Activated T-cell treated with anti-CD3 and anti-CD28 coated beads, Interleukin-2, amount 50 U/mL, for 24 hours (primary cell): ENCODE measurements around the gene ATP9A.
"Not testable (repeated sequence)": the region's sequence is repeated elsewhere in the genome, so short reads cannot be mapped to it uniquely, and the experiment has no call there.

ENCODE experiments used
- DNase-seq: peaks from one replicate; pipeline ENCODE4 v3.0.0-alpha.2; 2020
- H3K27ac Mint-ChIP-seq: 2 replicates; pipeline ENCODE4 v1.8.0; 2020; ENCODE audit warnings: mild to moderate bottlenecking, mixed read lengths
- H3K27me3 Mint-ChIP-seq: 2 replicates; pipeline ENCODE4 v1.8.0; 2020; ENCODE audit warnings: mixed read lengths
- H3K36me3 Mint-ChIP-seq: 2 replicates; pipeline ENCODE4 v1.8.0; 2020; ENCODE audit warnings: low read depth, mixed read lengths
- H3K4me1 Mint-ChIP-seq: 2 replicates; pipeline ENCODE4 v1.8.0; 2020; ENCODE audit warnings: low read depth, mixed read lengths
- H3K4me3 Mint-ChIP-seq: 2 replicates; pipeline ENCODE4 v1.8.0; 2020; ENCODE audit warnings: mild to moderate bottlenecking, moderate library complexity, mixed read lengths
- H3K9me3 Mint-ChIP-seq: 2 replicates; pipeline ENCODE4 v1.8.0; 2020; ENCODE audit warnings: mixed read lengths

The ATP9A gene

DNA sequence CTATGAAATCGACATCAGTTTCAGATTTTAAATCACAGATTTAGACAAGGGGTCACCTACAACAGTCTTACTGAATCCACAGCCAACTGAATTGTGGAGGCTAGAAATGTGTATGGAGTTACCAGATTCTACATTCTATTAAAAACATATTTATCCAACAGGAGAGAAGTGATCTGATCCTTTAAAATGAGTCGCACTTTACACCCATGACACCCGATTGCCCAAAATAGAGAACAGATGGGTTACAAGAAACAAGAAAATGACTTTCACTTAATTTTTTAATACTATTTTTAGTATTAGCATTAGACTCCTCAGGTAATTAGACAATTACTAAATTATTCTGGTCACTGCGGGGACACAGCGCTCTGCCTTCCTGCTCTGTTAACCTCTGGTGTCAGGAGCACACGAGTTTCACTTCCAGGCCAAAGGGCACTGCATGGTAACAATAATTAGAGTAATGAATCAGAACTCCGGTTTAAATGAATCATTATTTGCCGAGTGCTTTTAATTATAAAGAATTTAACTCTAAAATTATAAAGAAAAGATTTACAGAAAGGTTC, 108.6 kb downstream of the ATP9A start:
- no peaks in the 10 kb centered on the region for H3K9me3 Mint-ChIP-seq
- H3K36me3 Mint-ChIP-seq: no peaks in the 10 kb centered on the region
- peaks cover 12% of the 10 kb centered on the region for H3K27me3 Mint-ChIP-seq
- no peak for DNase-seq
- peaks cover 22% of the 10 kb centered on the region for H3K4me1 Mint-ChIP-seq
- no peak overlapping the region for H3K27ac Mint-ChIP-seq
- H3K4me3 Mint-ChIP-seq: no peak overlapping the region

DNA sequence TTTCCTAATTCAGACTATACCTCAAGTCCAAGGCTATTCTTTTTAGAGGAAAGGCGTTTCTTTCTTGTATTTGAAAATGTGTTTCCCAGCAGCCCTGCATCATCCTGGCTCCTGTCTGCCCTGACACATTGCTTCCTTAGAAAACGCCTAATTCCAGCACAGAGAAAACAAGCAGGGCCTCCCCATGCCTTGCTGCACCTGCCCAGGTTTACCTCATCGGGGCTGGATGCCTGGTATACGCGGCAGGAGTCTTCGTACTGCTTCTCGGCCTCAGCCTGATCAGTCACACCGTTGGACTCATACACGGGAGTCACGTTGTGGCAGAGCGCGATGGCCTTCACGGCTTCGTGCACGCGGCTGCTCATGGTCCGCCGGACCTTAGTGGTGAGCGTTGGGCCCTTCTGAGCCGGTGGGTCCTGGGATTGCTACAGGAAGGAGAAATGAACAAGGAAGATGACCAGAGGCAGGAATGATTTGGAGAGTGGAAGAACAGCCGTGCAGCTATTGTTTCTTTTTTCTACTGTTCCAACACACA, 111.4 kb downstream of the ATP9A start:
- no peaks in the 10 kb centered on the region for H3K9me3 Mint-ChIP-seq
- peaks cover 3% of the 10 kb centered on the region for H3K27me3 Mint-ChIP-seq
- H3K4me3 Mint-ChIP-seq: no peak overlapping the region
- H3K36me3 Mint-ChIP-seq: no peaks in the 10 kb centered on the region
- peaks cover 18% of the 10 kb centered on the region for H3K4me1 Mint-ChIP-seq
- DNase-seq: no peak
- no peak overlapping the region for H3K27ac Mint-ChIP-seq

DNA sequence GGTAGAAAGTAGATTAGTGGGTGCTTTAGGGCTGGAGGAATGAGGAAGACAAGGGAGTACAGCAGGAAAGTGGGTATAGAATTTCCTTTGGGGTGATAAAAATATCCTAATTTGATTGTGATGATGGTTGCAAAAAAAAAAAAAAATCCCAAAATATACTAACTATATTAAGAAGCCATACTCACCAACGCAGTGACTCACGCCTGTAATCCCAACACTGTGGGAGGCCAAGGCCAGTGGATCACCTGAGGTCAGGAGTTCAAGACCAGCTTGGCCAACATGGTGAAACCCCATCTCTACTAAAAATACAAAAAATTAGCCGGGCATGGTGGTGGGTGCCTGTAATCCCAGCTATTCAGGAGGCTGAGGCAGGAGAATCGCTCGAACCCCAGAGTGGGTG, 112.1 kb downstream of the ATP9A start:
- H3K9me3 Mint-ChIP-seq, H3K27ac Mint-ChIP-seq, H3K36me3 Mint-ChIP-seq, DNase-seq, H3K4me3 Mint-ChIP-seq, H3K27me3 Mint-ChIP-seq: not testable (repeated sequence)
- peaks cover 11% of the 10 kb centered on the region for H3K4me1 Mint-ChIP-seq

DNA sequence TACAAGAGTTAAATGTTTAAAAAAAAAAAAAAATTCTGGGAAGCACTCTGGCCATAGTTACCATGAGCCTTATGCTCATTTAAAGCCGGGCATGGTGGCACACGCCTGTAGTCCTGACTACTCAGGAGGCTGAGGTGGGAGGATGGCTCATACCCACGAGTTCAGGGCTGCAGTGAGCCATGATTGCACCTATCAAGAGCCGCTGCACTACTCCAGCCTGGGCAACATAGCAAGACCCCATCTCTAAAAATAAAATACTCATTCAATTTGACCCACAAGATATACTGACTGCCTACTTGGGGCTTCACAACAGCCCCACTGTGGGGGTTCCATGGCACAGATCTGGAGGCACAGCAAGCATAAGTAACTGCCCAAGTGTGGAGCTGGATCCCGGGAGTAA, 113.7 kb downstream of the ATP9A start:
- Mint-ChIP-seq H3K9me3 (no peaks in the 10 kb centered on the region), H3K4me1 (peaks cover 2% of the 10 kb centered on the region), H3K36me3 (no peaks in the 10 kb centered on the region), H3K4me3 (no peak overlapping the region), H3K27me3 (peaks cover 2% of the 10 kb centered on the region), H3K27ac (no peak overlapping the region)
- no peak for DNase-seq

DNA sequence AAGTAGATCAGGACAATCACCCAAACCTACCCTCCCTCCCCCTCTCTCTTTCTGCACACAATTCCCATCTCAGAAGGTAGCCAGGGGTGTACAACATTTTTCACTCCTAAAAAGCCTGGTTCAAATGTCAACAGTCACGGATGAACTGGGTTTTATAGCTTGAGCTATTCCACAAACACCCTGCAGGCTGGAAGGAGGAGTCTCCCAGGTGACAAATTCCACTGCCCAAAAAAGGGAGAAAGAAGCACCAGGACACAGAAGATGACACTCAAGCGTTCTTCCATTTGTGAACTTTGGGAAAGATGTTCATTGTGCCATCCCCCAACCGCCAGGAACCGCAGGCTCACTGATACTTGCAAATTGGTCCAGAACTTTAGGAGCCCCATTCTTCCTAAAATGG, 114.1 kb downstream of the ATP9A start:
- no peaks in the 10 kb centered on the region for H3K36me3 Mint-ChIP-seq
- no peaks in the 10 kb centered on the region for H3K9me3 Mint-ChIP-seq
- peaks cover 2% of the 10 kb centered on the region for H3K4me1 Mint-ChIP-seq

DNA sequence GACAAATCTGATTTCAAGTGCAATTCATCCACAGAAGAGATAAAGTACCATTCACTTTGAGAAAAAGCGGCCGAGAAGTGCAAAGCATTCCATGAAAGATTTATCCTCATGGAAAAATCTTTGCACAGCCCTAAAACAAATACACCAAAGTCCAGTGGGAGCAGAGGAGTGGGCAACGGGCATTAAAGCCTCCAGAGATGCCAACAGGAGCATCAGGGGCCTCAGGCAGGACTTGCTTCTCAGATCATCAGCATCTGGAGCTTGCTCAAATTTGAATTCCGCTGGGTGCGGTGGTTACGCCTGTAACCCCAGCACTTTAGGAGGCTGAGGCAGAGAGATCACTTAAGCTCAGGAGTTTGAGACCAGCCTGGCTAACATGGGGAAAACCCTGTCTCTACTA, 115.0 kb downstream of the ATP9A start:
- Mint-ChIP-seq H3K9me3 (no peaks in the 10 kb centered on the region), H3K36me3 (no peaks in the 10 kb centered on the region), H3K4me3 (no peak overlapping the region), H3K27ac (no peak overlapping the region), H3K4me1 (peaks cover 2% of the 10 kb centered on the region), H3K27me3 (no peaks in the 10 kb centered on the region)
- no peak for DNase-seq

More for the DNA sequence above, 114.1 kb downstream of the ATP9A start:
- H3K4me3 Mint-ChIP-seq: no peak overlapping the region
- no peak for DNase-seq
- peaks cover 2% of the 10 kb centered on the region for H3K27me3 Mint-ChIP-seq
- no peak overlapping the region for H3K27ac Mint-ChIP-seq

DNA sequence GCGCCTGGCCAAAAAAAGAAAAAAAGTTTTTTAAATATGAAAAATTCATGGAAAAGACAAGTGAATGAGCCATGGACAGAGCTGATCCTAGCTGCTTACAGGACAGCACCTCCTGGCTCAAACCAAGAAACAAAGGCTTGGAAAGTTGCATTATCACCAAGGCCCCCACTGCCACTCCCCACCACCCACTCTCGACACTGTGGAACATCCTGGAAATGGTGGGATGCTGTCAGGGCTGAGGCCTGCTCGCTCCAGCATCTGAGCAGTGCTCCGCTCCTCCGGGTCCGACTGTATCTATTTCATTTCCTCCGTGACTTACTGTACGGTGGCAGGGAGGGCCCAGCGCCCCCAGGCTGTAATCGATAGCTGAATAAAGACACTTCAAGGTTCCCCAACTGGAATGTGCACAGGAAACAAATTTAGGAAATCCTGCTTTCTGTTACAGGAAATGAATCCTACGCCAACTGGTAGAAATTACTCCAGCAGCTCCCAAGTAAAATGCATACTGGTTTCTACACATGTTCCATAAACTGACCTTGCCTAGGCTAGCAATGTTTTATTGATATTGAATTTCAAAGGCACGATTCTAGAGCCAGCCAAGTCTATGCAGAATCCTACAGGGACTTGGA, 116.2 kb downstream of the ATP9A start:
- Mint-ChIP-seq H3K36me3 (no peaks in the 10 kb centered on the region), H3K4me3 (no peak overlapping the region), H3K4me1 (peaks cover 2% of the 10 kb centered on the region), H3K9me3 (no peaks in the 10 kb centered on the region), H3K27ac (no peak overlapping the region), H3K27me3 (no peaks in the 10 kb centered on the region)
- DNase-seq: no peak

DNA sequence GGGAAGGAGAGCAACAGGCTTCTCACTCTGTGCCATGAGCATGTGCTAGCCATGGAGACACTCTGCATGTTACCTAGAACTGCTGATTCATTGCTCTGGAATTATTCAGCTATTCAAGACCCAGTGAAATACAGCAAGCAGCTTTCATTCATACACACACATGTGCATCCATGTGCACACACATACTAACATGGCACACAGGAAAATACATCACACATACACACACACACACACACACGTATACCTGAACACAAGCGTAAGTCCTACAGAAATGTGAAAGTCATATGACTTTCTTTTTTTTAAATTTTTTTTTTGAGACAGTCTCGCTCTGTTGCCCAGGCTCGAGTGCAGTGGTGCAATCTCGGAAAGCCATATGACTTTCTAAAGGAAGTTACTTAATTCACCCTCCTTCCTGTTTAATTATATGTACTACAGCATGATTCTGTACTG, 117.5 kb downstream of the ATP9A start:
- no peak for DNase-seq
- H3K36me3 Mint-ChIP-seq: no peaks in the 10 kb centered on the region
- H3K27me3 Mint-ChIP-seq: no peaks in the 10 kb centered on the region
- H3K4me1 Mint-ChIP-seq: peaks cover 2% of the 10 kb centered on the region
- no peaks in the 10 kb centered on the region for H3K9me3 Mint-ChIP-seq
- H3K4me3 Mint-ChIP-seq: no peak overlapping the region
- H3K27ac Mint-ChIP-seq: no peak overlapping the region

DNA sequence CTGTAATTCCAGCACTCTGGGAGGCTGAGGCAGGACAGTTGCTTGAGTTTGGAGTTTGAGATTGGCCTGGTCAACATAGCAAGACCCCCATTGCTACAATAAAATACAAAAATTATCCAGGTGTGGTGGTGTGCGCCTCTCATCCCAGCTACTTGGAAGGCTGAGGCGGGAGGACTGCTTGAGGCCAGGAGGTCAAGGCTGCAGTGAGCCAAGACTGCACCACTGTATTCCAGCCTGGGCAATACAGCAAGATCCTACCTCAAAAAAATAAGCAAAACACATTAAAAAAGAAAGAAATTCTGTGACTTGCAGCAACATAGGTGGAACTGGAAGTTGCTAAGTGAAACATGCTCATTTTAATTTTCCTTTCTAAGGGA, 119.6 kb downstream of the ATP9A start:
- peaks cover 2% of the 10 kb centered on the region for H3K4me1 Mint-ChIP-seq

DNA sequence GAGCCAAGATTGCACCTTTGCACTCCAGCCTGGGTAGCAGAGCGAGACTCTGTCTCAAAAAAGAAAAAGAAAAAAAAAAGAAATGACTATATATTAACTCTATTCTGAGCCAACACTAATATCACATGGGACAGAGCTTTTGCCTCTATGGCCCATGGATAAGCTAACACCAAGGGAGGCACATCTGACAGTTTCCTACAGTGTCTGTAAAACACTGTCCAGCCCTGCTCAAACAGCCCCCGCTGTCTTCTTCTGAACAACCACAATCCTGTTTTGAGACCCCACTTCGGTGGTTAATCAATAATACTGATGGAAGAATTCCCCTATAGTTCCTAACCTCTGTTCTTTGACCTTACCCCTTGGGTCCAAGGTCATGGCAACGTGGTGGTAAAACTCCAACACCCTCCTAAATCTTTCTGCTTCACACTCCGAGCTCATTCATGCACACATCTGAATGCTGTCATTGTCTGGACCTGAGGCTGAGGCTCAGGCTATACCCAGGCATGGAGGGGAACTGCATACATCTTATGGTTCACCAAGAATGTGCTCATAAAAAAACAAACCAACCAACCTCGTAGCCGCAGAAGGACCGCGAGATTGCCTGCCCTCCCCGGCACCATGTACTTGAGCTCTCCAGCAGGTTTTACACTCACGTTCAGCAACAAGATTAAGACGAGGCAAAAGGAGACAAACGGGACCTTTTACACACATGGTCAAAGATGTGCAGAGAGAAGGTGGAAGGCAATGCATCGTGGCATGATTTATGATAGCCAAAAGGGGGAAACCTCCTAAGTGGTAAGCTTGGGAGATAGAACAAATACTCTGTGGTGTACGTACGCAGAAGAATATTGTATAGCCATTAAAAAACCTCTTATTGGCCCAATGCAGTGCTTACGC, 120.3 kb downstream of the ATP9A start:
- H3K36me3 Mint-ChIP-seq: no peaks in the 10 kb centered on the region
- H3K27me3 Mint-ChIP-seq: no peaks in the 10 kb centered on the region
- H3K27ac Mint-ChIP-seq: no peak overlapping the region
- peaks cover 2% of the 10 kb centered on the region for H3K4me1 Mint-ChIP-seq
- DNase-seq: no peak
- H3K4me3 Mint-ChIP-seq: no peak overlapping the region
- no peaks in the 10 kb centered on the region for H3K9me3 Mint-ChIP-seq

More for the DNA sequence above, 119.6 kb downstream of the ATP9A start:
- Mint-ChIP-seq H3K4me3 (no peak overlapping the region), H3K9me3 (no peaks in the 10 kb centered on the region), H3K27me3 (no peaks in the 10 kb centered on the region), H3K27ac (no peak overlapping the region), H3K36me3 (no peaks in the 10 kb centered on the region)
- no peak for DNase-seq

DNA sequence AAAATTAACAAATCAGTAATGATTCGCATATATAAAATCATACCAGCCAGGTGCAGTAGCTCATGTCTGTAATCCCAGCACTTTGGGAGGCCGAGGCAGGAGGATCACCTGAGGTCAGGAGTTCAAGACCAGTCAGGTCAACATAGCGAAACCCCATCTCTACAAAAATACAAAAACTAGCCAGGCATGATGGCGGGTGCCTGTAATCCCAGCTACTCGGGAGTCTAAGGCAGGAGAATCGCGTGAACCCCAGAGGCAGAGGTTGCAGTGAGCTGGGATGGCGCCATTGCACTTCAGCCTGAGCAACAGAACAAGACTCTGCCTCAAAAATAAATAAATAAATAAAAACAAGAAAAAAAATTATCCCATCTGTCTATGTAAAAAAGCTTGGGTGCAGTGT, 124.4 kb downstream of the ATP9A start:
- H3K27ac Mint-ChIP-seq, H3K36me3 Mint-ChIP-seq, H3K4me3 Mint-ChIP-seq, H3K9me3 Mint-ChIP-seq, H3K4me1 Mint-ChIP-seq, DNase-seq, H3K27me3 Mint-ChIP-seq: not testable (repeated sequence)

DNA sequence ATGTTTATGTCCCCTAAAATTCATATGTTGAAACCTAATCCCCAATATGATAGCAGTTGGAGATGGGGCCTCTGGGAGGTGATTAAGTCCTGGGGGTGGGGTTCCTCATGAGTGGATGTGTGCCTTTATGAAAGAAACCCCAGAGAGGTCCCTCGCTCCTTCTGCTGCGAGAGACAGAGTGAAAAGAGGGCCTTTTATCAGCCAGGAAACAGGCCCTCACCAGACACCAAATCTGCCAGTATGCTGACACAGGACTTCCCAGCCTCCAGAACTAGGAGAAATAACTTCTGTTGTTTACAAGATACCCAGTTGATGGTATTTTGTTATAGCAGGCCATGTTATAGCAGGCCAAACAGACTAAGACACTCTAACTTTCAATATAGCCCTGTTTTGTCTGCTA, 124.8 kb downstream of the ATP9A start:
- Mint-ChIP-seq H3K27me3 (no peaks in the 10 kb centered on the region), H3K9me3 (no peaks in the 10 kb centered on the region), H3K36me3 (no peaks in the 10 kb centered on the region), H3K4me3 (no peak overlapping the region), H3K27ac (no peak overlapping the region), H3K4me1 (peaks cover 6% of the 10 kb centered on the region)
- no peak for DNase-seq

DNA sequence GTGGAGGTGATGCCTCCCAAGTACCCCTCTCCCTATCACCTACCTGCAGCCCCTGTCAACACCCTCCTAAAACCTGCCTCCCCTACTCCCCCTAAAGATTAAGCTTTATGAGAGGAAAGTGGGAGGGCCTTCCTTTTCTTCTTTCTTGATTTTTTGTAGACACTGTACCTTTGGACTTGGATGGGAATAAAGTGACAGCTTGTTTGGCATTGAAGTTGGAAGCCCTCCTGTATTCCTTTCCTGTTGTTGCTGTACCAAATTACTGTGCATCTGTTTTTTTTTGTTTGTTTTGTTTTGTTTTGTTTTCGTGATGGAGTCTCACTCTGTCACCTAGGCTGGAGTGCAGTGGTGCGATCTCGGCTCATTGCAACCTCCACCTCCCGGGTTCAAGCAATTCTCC, 126.3 kb downstream of the ATP9A start:
- Mint-ChIP-seq H3K27me3 (no peaks in the 10 kb centered on the region), H3K9me3 (no peaks in the 10 kb centered on the region), H3K27ac (no peak overlapping the region), H3K36me3 (no peaks in the 10 kb centered on the region), H3K4me1 (peaks cover 10% of the 10 kb centered on the region), H3K4me3 (no peak overlapping the region)
- DNase-seq: no peak

DNA sequence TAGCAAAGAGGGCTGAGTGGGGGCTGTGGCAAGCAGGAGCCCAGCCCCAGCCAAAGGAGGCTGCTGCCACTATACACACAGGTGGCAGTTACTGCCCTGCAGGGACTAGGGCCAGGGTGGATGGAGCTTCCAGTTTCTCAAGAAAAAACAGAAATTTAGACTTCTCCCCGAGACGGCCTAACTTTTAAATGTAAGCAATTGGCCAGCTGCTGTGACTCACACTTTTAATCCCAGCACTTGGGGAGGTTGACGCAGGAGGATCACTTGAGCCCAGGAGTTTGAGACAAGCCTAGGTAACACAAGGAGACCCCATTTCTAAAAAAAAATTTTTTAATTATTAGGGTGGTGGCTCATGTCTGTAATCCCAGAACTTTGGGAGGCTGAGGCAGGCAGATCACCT, 127.4 kb downstream of the ATP9A start:
- DNase-seq: no peak
- H3K4me1 Mint-ChIP-seq: peaks cover 18% of the 10 kb centered on the region
- no peak overlapping the region for H3K4me3 Mint-ChIP-seq
- no peaks in the 10 kb centered on the region for H3K27me3 Mint-ChIP-seq
- H3K27ac Mint-ChIP-seq: no peak overlapping the region
- no peaks in the 10 kb centered on the region for H3K36me3 Mint-ChIP-seq
- no peaks in the 10 kb centered on the region for H3K9me3 Mint-ChIP-seq
